Astrocyte (in vitro differentiated cells and primary cell): ENCODE results near the gene NLGN1. TPM values are rescaled to one million over a fixed set of nuclear protein-coding genes. Genes with fewer than 3 reads are reported as not detected.

ENCODE experiments used
- DNase-seq: peaks from one replicate; pipeline ENCODE4 v3.0.0-alpha.2; 2010; ENCODE audit warnings: low read depth
- FAIRE-seq: peaks from 2 replicates; lab custom pipeline; 2011; peaks lifted over from hg19 to GRCh38; lab: Jason Lieb, UNC
- H2AFZ ChIP-seq: 2 replicates; pipeline ENCODE4 v1.6.0; 2012; ENCODE audit warnings: low read depth, low read length, inconsistent platforms
- H3K27ac ChIP-seq: 2 replicates; pipeline ENCODE4 v1.5.1; 2011; ENCODE audit warnings: low read depth, low read length, inconsistent platforms
- H3K27me3 ChIP-seq: 2 replicates; pipeline ENCODE4 v1.6.0; 2011; ENCODE audit warnings: low read length, inconsistent platforms; ENCODE audit not compliant: insufficient read depth
- H3K36me3 ChIP-seq: 2 replicates; pipeline ENCODE4 v1.5.1; 2011; ENCODE audit warnings: low read length, inconsistent platforms; ENCODE audit not compliant: insufficient read depth
- H3K4me1 ChIP-seq: 2 replicates; pipeline ENCODE4 v1.5.1; 2011; ENCODE audit warnings: low read length, inconsistent platforms; ENCODE audit not compliant: insufficient read depth
- H3K4me2 ChIP-seq: 2 replicates; pipeline ENCODE4 v1.6.0; 2012; ENCODE audit warnings: low read length, inconsistent platforms
- H3K4me3 ChIP-seq: 2 replicates; pipeline ENCODE4 v1.5.1; 2011; ENCODE audit warnings: low read depth, mild to moderate bottlenecking, low read length, inconsistent platforms; ENCODE audit not compliant: insufficient read depth
- H3K79me2 ChIP-seq: 2 replicates; pipeline ENCODE4 v1.6.0; 2012; ENCODE audit warnings: mild to moderate bottlenecking, low read length, inconsistent platforms; ENCODE audit not compliant: insufficient read depth
- H3K9ac ChIP-seq: 2 replicates; pipeline ENCODE4 v1.6.0; 2012; ENCODE audit warnings: mild to moderate bottlenecking, low read length, inconsistent platforms
- H3K9me3 ChIP-seq: 2 replicates; pipeline ENCODE4 v1.5.1; 2012; ENCODE audit warnings: low read depth, mild to moderate bottlenecking, low read length, inconsistent platforms; ENCODE audit not compliant: insufficient read depth
- H4K20me1 ChIP-seq: 2 replicates; pipeline ENCODE4 v1.6.0; 2012; ENCODE audit warnings: low read length, inconsistent platforms; ENCODE audit not compliant: insufficient read depth
- H3K27ac Mint-ChIP-seq: one replicate; pipeline ENCODE4 v1.8.0; 2021; ENCODE audit warnings: mild to moderate bottlenecking, mixed read lengths; ENCODE audit not compliant: unreplicated experiment
- H3K27me3 Mint-ChIP-seq: one replicate; pipeline ENCODE4 v1.8.0; 2021; ENCODE audit warnings: low read depth, mixed read lengths; ENCODE audit not compliant: unreplicated experiment
- H3K36me3 Mint-ChIP-seq: one replicate; pipeline ENCODE4 v1.8.0; 2021; ENCODE audit warnings: low read depth, mixed read lengths; ENCODE audit not compliant: unreplicated experiment
- H3K4me1 Mint-ChIP-seq: one replicate; pipeline ENCODE4 v1.8.0; 2021; ENCODE audit warnings: low read depth, mixed read lengths; ENCODE audit not compliant: unreplicated experiment
- H3K4me3 Mint-ChIP-seq: one replicate; pipeline ENCODE4 v1.8.0; 2021; ENCODE audit warnings: mild to moderate bottlenecking, moderate library complexity, mixed read lengths; ENCODE audit not compliant: unreplicated experiment
- H3K9me3 Mint-ChIP-seq: one replicate; pipeline ENCODE4 v1.8.0; 2021; ENCODE audit warnings: mild to moderate bottlenecking, mixed read lengths; ENCODE audit not compliant: unreplicated experiment
- EZH2 ChIP-seq: IDR thresholded peaks from 2 replicates; pipeline ENCODE4 v1.6.1; 2012; ENCODE audit warnings: mild to moderate bottlenecking, low read length, inconsistent platforms; ENCODE audit not compliant: insufficient read depth
- total RNA-seq: library from RNA; stranded (reverse); gene quantifications from 2 replicates; pipeline ENCODE4 v1.2.1, GENCODE V29; 2021
- TF ChIP-seq, protein P1 (sequence below): IDR thresholded peaks from 2 replicates; pipeline ENCODE4 v1.5.1; 2011; ENCODE audit warnings: low read depth, mild to moderate bottlenecking, inconsistent platforms, low read length, moderate library complexity; ENCODE audit not compliant: insufficient read depth

The NLGN1 gene
- total RNA-seq, 1 donor from 2014 or later = 1.2 TPM

DNA sequence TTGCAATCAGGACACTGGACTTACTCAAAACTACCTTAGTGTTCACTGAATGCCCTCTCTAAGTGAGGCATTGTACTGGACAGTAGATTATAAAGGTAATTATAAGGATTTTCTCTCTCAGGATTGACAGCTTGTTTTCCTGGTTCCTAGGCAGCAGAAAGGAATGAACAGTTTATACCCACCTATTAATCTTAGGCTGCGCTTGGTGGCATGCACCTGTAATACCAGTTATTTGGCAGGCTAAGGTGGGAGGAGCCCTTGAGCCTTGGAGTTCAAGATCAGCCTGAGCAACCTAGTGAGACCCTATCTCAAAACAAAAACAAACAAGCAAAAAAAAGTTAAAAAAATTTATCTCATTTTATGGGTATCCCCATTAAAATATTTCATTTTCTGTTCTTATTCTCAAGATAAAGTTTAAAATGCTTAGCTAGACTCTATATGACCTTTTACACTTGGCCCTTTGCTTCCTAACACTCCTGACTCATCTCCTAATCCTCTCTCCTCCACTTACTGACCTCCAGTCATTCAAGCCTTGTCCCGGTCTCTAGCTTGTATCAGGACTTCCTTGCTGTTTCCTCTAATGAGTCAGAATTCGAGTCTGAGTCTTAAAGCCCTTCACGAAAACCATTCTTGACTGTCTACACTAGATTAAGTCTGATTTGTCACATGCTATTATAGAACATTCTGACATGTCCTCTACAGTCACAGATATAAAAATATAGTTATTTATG, 348.6 kb downstream of the NLGN1 start:
- H3K36me3 ChIP-seq = no peaks in the 10 kb centered on the region
- H2AFZ ChIP-seq = no peak overlapping the region
- H3K4me2 ChIP-seq = no peak overlapping the region
- H3K9me3 ChIP-seq = no peaks in the 10 kb centered on the region
- Mint-ChIP-seq H3K27ac (peak overlapping the region; percentile 15), H3K9me3 (no peaks in the 10 kb centered on the region), H3K4me3 (no peak overlapping the region), H3K4me1 (peaks cover 47% of the 10 kb centered on the region), H3K27me3 (no peaks in the 10 kb centered on the region), H3K36me3 (no peaks in the 10 kb centered on the region)
- no peaks in the 10 kb centered on the region for H3K79me2 ChIP-seq
- H3K27me3 ChIP-seq = no peaks in the 10 kb centered on the region
- no peak overlapping the region for H3K4me3 ChIP-seq
- H3K4me1 ChIP-seq = peaks cover 34% of the 10 kb centered on the region
- H4K20me1 ChIP-seq = no peaks in the 10 kb centered on the region
- TF ChIP-seq, protein P1, sequence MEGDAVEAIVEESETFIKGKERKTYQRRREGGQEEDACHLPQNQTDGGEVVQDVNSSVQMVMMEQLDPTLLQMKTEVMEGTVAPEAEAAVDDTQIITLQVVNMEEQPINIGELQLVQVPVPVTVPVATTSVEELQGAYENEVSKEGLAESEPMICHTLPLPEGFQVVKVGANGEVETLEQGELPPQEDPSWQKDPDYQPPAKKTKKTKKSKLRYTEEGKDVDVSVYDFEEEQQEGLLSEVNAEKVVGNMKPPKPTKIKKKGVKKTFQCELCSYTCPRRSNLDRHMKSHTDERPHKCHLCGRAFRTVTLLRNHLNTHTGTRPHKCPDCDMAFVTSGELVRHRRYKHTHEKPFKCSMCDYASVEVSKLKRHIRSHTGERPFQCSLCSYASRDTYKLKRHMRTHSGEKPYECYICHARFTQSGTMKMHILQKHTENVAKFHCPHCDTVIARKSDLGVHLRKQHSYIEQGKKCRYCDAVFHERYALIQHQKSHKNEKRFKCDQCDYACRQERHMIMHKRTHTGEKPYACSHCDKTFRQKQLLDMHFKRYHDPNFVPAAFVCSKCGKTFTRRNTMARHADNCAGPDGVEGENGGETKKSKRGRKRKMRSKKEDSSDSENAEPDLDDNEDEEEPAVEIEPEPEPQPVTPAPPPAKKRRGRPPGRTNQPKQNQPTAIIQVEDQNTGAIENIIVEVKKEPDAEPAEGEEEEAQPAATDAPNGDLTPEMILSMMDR = no peak
- TF ChIP-seq EZH2 = no peak
- peak; percentile 83 for FAIRE-seq
- no peak overlapping the region for H3K27ac ChIP-seq
- peak; percentile 67 for DNase-seq
- H3K9ac ChIP-seq = no peak overlapping the region

DNA sequence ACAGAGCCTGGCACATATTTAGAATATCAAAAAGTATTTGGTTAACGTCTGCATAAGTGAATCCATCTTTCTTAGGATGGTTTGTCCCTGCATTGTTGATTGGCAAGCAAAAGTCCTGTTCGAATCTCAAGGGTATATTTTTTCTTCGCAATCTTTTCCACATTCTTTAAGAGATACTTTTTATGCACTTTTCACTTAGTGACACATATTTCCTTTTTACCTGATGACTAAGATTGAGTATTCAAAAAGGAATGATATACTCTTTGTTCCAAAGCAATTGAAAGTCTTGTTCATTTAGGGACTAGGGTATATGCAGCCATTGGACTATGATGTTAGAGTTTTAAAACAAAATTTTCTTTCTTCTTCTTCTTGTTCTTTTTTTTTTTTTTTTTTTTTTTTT, 349.9 kb downstream of the NLGN1 start:
- Histone ChIP-seq H3K4me3 (no peak overlapping the region), H3K27me3 (no peaks in the 10 kb centered on the region), H3K27ac (peak overlapping the region; percentile 43), H3K9me3 (no peaks in the 10 kb centered on the region), H3K36me3 (no peaks in the 10 kb centered on the region), H3K9ac (no peak overlapping the region), H2AFZ (no peak overlapping the region), H3K79me2 (no peaks in the 10 kb centered on the region), H3K4me2 (no peak overlapping the region), H3K4me1 (peaks cover 34% of the 10 kb centered on the region), H4K20me1 (no peaks in the 10 kb centered on the region)
- H3K4me3 Mint-ChIP-seq = no peak overlapping the region
- peak overlapping the region; percentile 28 for H3K27ac Mint-ChIP-seq
- DNase-seq (peak; percentile 52), FAIRE-seq (peak; percentile 59)
- H3K4me1 Mint-ChIP-seq = peaks cover 40% of the 10 kb centered on the region
- TF ChIP-seq, protein P1 = no peak
- TF ChIP-seq EZH2 = no peak
- no peaks in the 10 kb centered on the region for H3K36me3 Mint-ChIP-seq
- H3K27me3 Mint-ChIP-seq = no peaks in the 10 kb centered on the region
- no peaks in the 10 kb centered on the region for H3K9me3 Mint-ChIP-seq

DNA sequence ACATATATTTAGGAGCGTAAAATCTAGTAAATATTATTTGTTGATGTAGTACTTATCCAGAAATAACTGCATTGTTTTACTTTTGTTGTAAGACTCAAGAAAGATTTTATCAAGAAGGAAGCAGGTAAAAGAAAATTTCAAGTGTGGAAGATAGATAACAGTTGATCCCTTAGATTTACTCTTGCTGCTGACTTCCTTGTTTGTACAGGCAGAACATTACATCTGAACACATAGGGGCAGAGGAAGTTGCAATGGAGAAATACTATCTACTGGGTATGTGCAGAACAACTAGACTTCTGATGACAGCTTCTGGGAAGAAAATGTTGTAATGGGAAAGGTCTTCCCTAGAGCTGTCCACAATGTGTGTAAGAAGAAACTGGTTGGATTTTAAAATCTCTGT, 350.6 kb downstream of the NLGN1 start:
- no peak overlapping the region for H3K4me3 Mint-ChIP-seq
- H3K27me3 ChIP-seq = no peaks in the 10 kb centered on the region
- H3K36me3 Mint-ChIP-seq = no peaks in the 10 kb centered on the region

More for the DNA sequence above, 350.6 kb downstream of the NLGN1 start:
- Histone ChIP-seq H3K9me3 (no peaks in the 10 kb centered on the region), H3K36me3 (no peaks in the 10 kb centered on the region), H3K4me3 (no peak overlapping the region), H3K79me2 (no peaks in the 10 kb centered on the region), H3K4me1 (peaks cover 28% of the 10 kb centered on the region), H3K4me2 (peak overlapping the region; percentile 34), H3K27ac (peak overlapping the region; percentile 43), H4K20me1 (no peaks in the 10 kb centered on the region), H2AFZ (no peak overlapping the region), H3K9ac (no peak overlapping the region)
- Mint-ChIP-seq H3K27ac (no peak overlapping the region), H3K9me3 (no peaks in the 10 kb centered on the region), H3K4me1 (peaks cover 34% of the 10 kb centered on the region), H3K27me3 (no peaks in the 10 kb centered on the region)
- FAIRE-seq (peak; percentile 47), DNase-seq (no peak)
- TF ChIP-seq, protein P1 = no peak
- no peak for TF ChIP-seq EZH2
